SU-DHL-6 (cell line): ENCODE results near the gene LRRC4C.

Source experiments
- CTCF ChIP-seq: fragments of 200-600 bp; sonication (generic); IDR thresholded peaks from one replicate; pipeline ENCODE4 v1.5.1; 2017; ENCODE audit warnings: antibody characterized with exemption, mild to moderate bottlenecking, low read length, moderate library complexity; ENCODE audit not compliant: insufficient read depth, poor library complexity, severe bottlenecking
- EZH2phosphoT487 ChIP-seq: fragments of 200-600 bp; sonication (generic), shearing (Covaris generic); conservative IDR thresholded peaks from 2 replicates; pipeline ENCODE4 v1.6.1; 2018; ENCODE audit warnings: mild to moderate bottlenecking, antibody characterized with exemption, low read length, moderate library complexity, mixed read lengths

- TF ChIP-seq CTCF, result no peak
- no peak for TF ChIP-seq EZH2phosphoT487
These were observed 1173.9 kb downstream of the LRRC4C start for GRCh38 chr11:40285558-40285957.
